ENCODE data around the gene TTBK2.

The TTBK2 gene

GRCh38 chr15:42846647-42847046, 73.9 kb downstream of the TTBK2 start:
- H3K4me3 Mint-ChIP-seq = no peak overlapping the region

GRCh38 chr15:42845581-42845980, 75.0 kb downstream of the TTBK2 start:
- H3K27ac Mint-ChIP-seq (ENCODE audit: low read depth) = no peak overlapping the region

More at GRCh38 chr15:42846647-42847046, 73.9 kb downstream of the TTBK2 start:
- Mint-ChIP-seq H3K27me3 (no peaks in the 10 kb centered on the region), H3K4me1 (no peaks in the 10 kb centered on the region), H3K27ac (ENCODE audit: low read depth) (no peak overlapping the region), H3K36me3 (ENCODE audit: insufficient read depth) (peaks cover 2% of the 10 kb centered on the region), H3K9me3 (no peaks in the 10 kb centered on the region)
- ATAC-seq (replicated peaks; ENCODE audit: extremely low read depth, poor library complexity, severe bottlenecking) = no peak
- DNase-seq (ENCODE audit: low spot score in 2 of 2) = no peak

GRCh38 chr15:42843699-42844098, 76.9 kb downstream of the TTBK2 start:
- Mint-ChIP-seq H3K36me3 (ENCODE audit: insufficient read depth) (peaks cover 7% of the 10 kb centered on the region), H3K4me1 (no peaks in the 10 kb centered on the region), H3K9me3 (no peaks in the 10 kb centered on the region), H3K27ac (ENCODE audit: low read depth) (no peak overlapping the region), H3K4me3 (no peak overlapping the region), H3K27me3 (no peaks in the 10 kb centered on the region)
- ATAC-seq (replicated peaks; ENCODE audit: extremely low read depth, poor library complexity, severe bottlenecking) = no peak
- no peak for DNase-seq (ENCODE audit: low spot score in 2 of 2)

More at GRCh38 chr15:42845581-42845980, 75.0 kb downstream of the TTBK2 start:
- Mint-ChIP-seq H3K4me1 (no peaks in the 10 kb centered on the region), H3K9me3 (no peaks in the 10 kb centered on the region), H3K27me3 (no peaks in the 10 kb centered on the region), H3K36me3 (ENCODE audit: insufficient read depth) (peaks cover 3% of the 10 kb centered on the region), H3K4me3 (no peak overlapping the region)
- DNase-seq (ENCODE audit: low spot score in 2 of 2) (no peak), ATAC-seq (replicated peaks; ENCODE audit: extremely low read depth, poor library complexity, severe bottlenecking) (no peak)

GRCh38 chr15:42836251-42836650, 84.3 kb downstream of the TTBK2 start:
- no peak overlapping the region for H3K27ac Mint-ChIP-seq (ENCODE audit: low read depth)
- H3K27me3 Mint-ChIP-seq = no peaks in the 10 kb centered on the region
- no peak for DNase-seq (ENCODE audit: low spot score in 2 of 2)
- H3K4me1 Mint-ChIP-seq = no peaks in the 10 kb centered on the region
- no peak for ATAC-seq (replicated peaks; ENCODE audit: extremely low read depth, poor library complexity, severe bottlenecking)
- no peak overlapping the region for H3K4me3 Mint-ChIP-seq
- H3K9me3 Mint-ChIP-seq = no peaks in the 10 kb centered on the region
- H3K36me3 Mint-ChIP-seq (ENCODE audit: insufficient read depth) = peaks cover 6% of the 10 kb centered on the region

- no peak for ATAC-seq (replicated peaks; ENCODE audit: extremely low read depth, poor library complexity, severe bottlenecking)
- H3K9me3 Mint-ChIP-seq = no peaks in the 10 kb centered on the region
- DNase-seq (ENCODE audit: low spot score in 2 of 2) = no peak
- no peaks in the 10 kb centered on the region for H3K4me1 Mint-ChIP-seq
- no peak overlapping the region for H3K4me3 Mint-ChIP-seq
- H3K27me3 Mint-ChIP-seq = no peaks in the 10 kb centered on the region
- H3K27ac Mint-ChIP-seq (ENCODE audit: low read depth) = no peak overlapping the region
- H3K36me3 Mint-ChIP-seq (ENCODE audit: insufficient read depth) = peaks cover 3% of the 10 kb centered on the region
Observed at GRCh38 chr15:42832576-42832975, 88.0 kb downstream of the TTBK2 start.

GRCh38 chr15:42826251-42826890, 94.2 kb downstream of the TTBK2 start:
- Mint-ChIP-seq H3K4me1 (no peaks in the 10 kb centered on the region), H3K9me3 (no peaks in the 10 kb centered on the region)
- ATAC-seq (replicated peaks; ENCODE audit: extremely low read depth, poor library complexity, severe bottlenecking) = no peak

GRCh38 chr15:42825599-42825998, 95.0 kb downstream of the TTBK2 start:
- Mint-ChIP-seq H3K36me3 (ENCODE audit: insufficient read depth) (peaks cover 9% of the 10 kb centered on the region), H3K4me1 (no peaks in the 10 kb centered on the region), H3K27me3 (no peaks in the 10 kb centered on the region)

More at GRCh38 chr15:42826251-42826890, 94.2 kb downstream of the TTBK2 start:
- H3K27ac Mint-ChIP-seq (ENCODE audit: low read depth) = no peak overlapping the region
- no peak for DNase-seq (ENCODE audit: low spot score in 2 of 2)
- peaks cover 9% of the 10 kb centered on the region for H3K36me3 Mint-ChIP-seq (ENCODE audit: insufficient read depth)
- H3K27me3 Mint-ChIP-seq = no peaks in the 10 kb centered on the region
- H3K4me3 Mint-ChIP-seq = no peak overlapping the region

GRCh38 chr15:42820811-42821210, 99.8 kb downstream of the TTBK2 start:
- Mint-ChIP-seq H3K4me3 (no peak overlapping the region), H3K4me1 (no peaks in the 10 kb centered on the region)
- no peak for DNase-seq (ENCODE audit: low spot score in 2 of 2)

More at GRCh38 chr15:42825599-42825998, 95.0 kb downstream of the TTBK2 start:
- no peaks in the 10 kb centered on the region for H3K9me3 Mint-ChIP-seq
- DNase-seq (ENCODE audit: low spot score in 2 of 2) = no peak
- no peak for ATAC-seq (replicated peaks; ENCODE audit: extremely low read depth, poor library complexity, severe bottlenecking)
- no peak overlapping the region for H3K27ac Mint-ChIP-seq (ENCODE audit: low read depth)
- no peak overlapping the region for H3K4me3 Mint-ChIP-seq

GRCh38 chr15:42819786-42820185, 100.8 kb downstream of the TTBK2 start:
- Mint-ChIP-seq H3K36me3 (ENCODE audit: insufficient read depth) (peaks cover 7% of the 10 kb centered on the region), H3K27ac (ENCODE audit: low read depth) (no peak overlapping the region), H3K9me3 (no peaks in the 10 kb centered on the region), H3K4me3 (no peak overlapping the region), H3K4me1 (no peaks in the 10 kb centered on the region), H3K27me3 (no peaks in the 10 kb centered on the region)
- DNase-seq (ENCODE audit: low spot score in 2 of 2) = no peak
- ATAC-seq (replicated peaks; ENCODE audit: extremely low read depth, poor library complexity, severe bottlenecking) = no peak

More at GRCh38 chr15:42820811-42821210, 99.8 kb downstream of the TTBK2 start:
- no peak for ATAC-seq (replicated peaks; ENCODE audit: extremely low read depth, poor library complexity, severe bottlenecking)
- Mint-ChIP-seq H3K27ac (ENCODE audit: low read depth) (no peak overlapping the region), H3K36me3 (ENCODE audit: insufficient read depth) (peaks cover 9% of the 10 kb centered on the region), H3K27me3 (no peaks in the 10 kb centered on the region), H3K9me3 (no peaks in the 10 kb centered on the region)

- DNase-seq (ENCODE audit: low spot score in 2 of 2) = no peak
- Mint-ChIP-seq H3K4me3 (no peak overlapping the region), H3K9me3 (no peaks in the 10 kb centered on the region), H3K27me3 (no peaks in the 10 kb centered on the region), H3K36me3 (ENCODE audit: insufficient read depth) (peaks cover 7% of the 10 kb centered on the region), H3K4me1 (no peaks in the 10 kb centered on the region), H3K27ac (ENCODE audit: low read depth) (no peak overlapping the region)
- ATAC-seq (replicated peaks; ENCODE audit: extremely low read depth, poor library complexity, severe bottlenecking) = no peak
Observed at GRCh38 chr15:42811433-42811832, 109.1 kb downstream of the TTBK2 start.

- H3K36me3 Mint-ChIP-seq (ENCODE audit: insufficient read depth) = peaks cover 8% of the 10 kb centered on the region
- ATAC-seq (replicated peaks; ENCODE audit: extremely low read depth, poor library complexity, severe bottlenecking) (no peak), DNase-seq (ENCODE audit: low spot score in 2 of 2) (no peak)
- H3K9me3 Mint-ChIP-seq = no peaks in the 10 kb centered on the region
- no peaks in the 10 kb centered on the region for H3K4me1 Mint-ChIP-seq
- no peak overlapping the region for H3K27ac Mint-ChIP-seq (ENCODE audit: low read depth)
- no peak overlapping the region for H3K4me3 Mint-ChIP-seq
- no peaks in the 10 kb centered on the region for H3K27me3 Mint-ChIP-seq
Observed at GRCh38 chr15:42808913-42809312, 111.7 kb downstream of the TTBK2 start.

GRCh38 chr15:42805266-42805665, 115.3 kb downstream of the TTBK2 start:
- H3K4me1 Mint-ChIP-seq = no peaks in the 10 kb centered on the region
- ATAC-seq (replicated peaks; ENCODE audit: extremely low read depth, poor library complexity, severe bottlenecking) = no peak
- no peak overlapping the region for H3K4me3 Mint-ChIP-seq
- no peak overlapping the region for H3K27ac Mint-ChIP-seq (ENCODE audit: low read depth)
- no peak for DNase-seq (ENCODE audit: low spot score in 2 of 2)
- no peaks in the 10 kb centered on the region for H3K27me3 Mint-ChIP-seq
- H3K9me3 Mint-ChIP-seq = no peaks in the 10 kb centered on the region
- peaks cover 10% of the 10 kb centered on the region for H3K36me3 Mint-ChIP-seq (ENCODE audit: insufficient read depth)

GRCh38 chr15:42804739-42805138, 115.8 kb downstream of the TTBK2 start:
- H3K36me3 Mint-ChIP-seq (ENCODE audit: insufficient read depth) = peaks cover 10% of the 10 kb centered on the region
- H3K4me1 Mint-ChIP-seq = no peaks in the 10 kb centered on the region
- DNase-seq (ENCODE audit: low spot score in 2 of 2) (no peak), ATAC-seq (replicated peaks; ENCODE audit: extremely low read depth, poor library complexity, severe bottlenecking) (no peak)
- H3K27me3 Mint-ChIP-seq = no peaks in the 10 kb centered on the region
- H3K9me3 Mint-ChIP-seq = no peaks in the 10 kb centered on the region
- H3K4me3 Mint-ChIP-seq = no peak overlapping the region
- H3K27ac Mint-ChIP-seq (ENCODE audit: low read depth) = no peak overlapping the region

Measured in central memory CD8-positive, alpha-beta T cell (primary cell).